HG03280 (cell line): ENCODE data around the gene RPS15.

Experiments
- ATAC-seq: cut with Tn5 transposase; IDR thresholded peaks from one replicate; pipeline ENCODE4 v1.9.1; 2021; ENCODE audit warnings: mild to moderate bottlenecking, moderate library complexity; ENCODE audit not compliant: unreplicated experiment

RPS15 gene

DNA sequence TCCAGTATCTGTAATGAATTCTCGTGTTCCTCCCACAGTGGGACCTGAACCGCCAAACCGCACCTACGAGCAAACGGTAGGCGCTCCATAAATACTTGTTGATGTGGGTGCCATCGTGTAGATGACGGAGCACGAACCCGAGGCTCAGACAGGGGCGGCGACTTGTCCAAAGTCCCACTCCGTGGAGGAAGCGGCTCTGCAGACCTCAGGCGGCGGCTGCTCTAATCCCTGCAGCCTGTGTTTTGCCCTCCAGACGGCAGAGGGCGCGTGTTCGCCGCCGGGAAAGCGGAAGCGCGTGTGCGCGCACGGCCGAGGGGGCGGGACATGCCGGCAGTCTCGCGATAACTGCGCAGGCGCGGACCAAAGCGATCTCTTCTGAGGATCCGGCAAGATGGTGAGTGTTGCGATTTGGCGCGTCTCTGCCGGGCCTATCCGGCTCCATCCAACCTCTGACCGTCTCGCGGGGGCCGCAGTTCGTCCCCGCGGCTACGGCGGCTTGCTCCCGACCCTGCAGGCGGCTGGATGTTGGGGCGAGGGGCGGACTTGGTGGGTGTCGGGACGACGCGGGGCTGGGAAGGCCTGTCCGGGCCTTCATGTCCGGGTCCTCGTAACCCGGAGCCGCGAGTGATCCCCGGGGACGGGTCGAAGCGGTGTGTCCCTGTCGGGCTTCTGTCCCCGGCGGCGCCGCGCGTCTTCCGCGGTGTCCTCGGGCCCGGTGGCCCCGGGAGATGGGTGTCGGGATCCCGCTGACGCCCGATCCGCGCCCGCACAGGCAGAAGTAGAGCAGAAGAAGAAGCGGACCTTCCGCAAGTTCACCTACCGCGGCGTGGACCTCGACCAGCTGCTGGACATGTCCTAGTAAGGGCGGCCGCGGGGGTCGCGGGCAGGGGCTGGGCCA is at the start of gene RPS15:
Gene RPS15, plus strand, starts transcription at position 362 of the 898 bp plus-strand sequence. Its CDS starts 30 bp downstream, at position 392.
- ATAC-seq: peak; percentile 77

- no peak for ATAC-seq
These were observed 49.6 kb upstream of the RPS15 start for GRCh38 chr19:1388637-1389026.

DNA sequence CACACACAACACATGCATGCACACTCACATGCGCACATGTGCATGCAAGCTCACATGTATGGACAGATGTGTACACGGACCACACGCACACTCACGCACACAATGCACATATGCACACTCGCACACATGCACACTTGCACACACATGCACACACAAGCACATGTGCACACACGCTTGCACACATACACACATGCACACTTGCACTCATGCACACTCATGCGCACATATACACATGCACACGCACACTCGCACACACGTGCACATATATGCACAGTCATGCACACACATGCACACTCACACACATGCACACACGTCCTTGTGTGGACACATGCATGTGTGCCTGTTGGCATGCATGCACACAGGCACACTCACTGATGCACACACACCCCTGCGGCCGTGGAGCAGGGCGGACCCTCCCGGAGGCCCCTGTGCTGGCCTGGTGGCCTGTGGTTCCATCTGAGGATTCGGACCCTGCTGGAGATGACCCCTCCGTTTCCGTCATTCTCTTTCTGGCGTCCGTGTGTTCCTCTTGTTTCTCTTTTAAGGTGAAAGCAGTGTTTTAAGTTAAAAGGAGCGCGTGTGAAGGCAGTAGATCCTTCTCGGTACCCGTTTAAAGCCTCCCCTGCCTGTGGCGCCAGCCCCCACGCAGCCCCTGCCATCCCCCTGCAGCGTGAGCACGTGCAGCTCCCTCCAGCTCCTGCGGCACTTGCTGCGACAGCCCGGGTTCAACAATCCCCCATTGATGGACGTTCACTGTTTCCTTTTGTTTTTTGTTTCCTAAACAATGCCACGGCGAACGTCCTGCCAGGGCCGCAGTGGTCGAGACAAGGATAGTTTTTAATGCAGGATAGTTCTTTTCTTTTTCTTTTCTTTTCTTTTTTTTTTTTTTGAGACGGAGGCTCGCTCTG is 48.9 kb upstream of the RPS15 start:
- ATAC-seq: no peak

DNA sequence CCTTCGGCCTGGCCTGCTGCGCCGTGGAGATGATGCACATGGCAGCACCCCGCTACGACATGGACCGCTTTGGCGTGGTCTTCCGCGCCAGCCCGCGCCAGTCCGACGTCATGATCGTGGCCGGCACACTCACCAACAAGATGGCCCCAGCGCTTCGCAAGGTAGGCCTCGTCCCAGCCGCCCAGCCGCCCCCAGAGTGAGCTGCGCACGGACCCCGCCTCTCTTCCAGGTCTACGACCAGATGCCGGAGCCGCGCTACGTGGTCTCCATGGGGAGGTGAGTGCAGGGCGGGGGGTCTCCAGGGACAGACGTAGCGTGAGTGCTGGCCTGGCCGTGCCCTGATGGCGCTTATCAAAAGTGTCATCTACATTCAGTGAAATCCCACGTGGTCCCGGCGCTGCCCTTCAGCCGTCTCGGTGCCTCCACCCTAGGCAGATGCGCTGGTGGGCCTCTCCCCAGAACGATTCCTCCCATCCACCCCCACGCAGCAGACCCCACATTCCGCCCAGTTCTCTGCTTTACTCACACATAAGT is 47.2 kb upstream of the RPS15 start:
- no peak for ATAC-seq

DNA sequence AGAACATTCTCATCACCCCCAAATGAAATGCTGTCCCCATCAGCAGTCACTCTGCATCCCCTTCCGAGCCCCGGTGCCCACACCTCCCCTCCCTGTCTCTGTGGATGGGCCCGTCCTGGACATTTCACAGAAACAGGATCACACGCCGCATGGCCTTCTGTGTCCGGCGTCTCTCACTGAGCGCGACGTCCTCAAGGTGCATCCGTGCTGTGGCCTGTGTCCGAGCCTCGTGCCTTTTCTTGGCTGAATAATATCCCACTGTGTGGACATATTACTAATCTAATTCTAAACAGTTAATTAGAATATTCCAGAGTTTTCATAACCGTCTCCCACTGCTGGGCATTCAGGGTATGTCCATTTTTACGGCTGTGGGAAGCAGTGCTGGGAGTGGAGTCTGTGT is 45.8 kb upstream of the RPS15 start:
- no peak for ATAC-seq

GRCh38 chr19:1392939-1393530 is 45.2 kb upstream of the RPS15 start:
- ATAC-seq: no peak

- no peak for ATAC-seq
These were observed 44.4 kb upstream of the RPS15 start for GRCh38 chr19:1393841-1394240.

GRCh38 chr19:1394252-1395193 is 43.7 kb upstream of the RPS15 start:
- ATAC-seq: no peak

DNA sequence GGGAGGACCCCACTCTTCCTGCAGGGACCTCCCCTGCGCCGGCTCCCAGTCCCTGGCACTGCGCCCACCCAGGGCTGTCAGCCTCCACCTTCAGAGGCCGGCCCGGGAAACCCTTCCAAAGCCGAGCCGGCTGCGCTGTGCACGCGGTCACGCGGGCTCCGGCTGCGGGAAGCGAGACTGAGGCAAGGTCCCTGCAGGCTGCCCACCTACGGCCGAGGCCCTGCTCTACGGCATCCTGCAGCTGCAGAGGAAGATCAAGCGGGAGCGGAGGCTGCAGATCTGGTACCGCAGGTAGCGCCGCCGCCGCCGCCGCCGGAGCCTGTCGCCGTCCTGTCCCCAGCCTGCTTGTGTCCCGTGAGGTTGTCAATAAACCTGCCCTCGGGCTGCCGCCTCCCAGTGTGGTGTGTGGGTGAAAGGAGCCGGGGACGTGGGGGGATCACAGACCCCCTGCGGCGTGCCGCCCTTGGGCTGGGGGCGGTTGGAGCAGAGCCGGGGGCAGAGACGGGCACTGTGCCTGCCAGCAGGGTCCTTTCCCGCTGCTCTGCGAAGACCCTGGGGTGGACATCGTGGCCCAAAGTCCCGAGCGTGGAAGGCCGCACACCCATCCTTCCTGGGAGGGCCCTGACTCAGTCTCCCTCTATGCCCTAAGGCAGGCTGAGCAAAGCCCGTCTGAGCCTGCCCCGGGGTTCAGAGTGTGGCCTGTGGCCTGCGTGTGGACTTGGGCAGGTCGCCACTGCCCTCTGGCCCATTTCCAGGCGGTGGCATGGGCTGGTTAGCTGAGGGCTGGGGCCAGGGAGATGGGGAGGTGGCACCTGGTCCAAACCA is 42.8 kb upstream of the RPS15 start:
- no peak for ATAC-seq

GRCh38 chr19:1396019-1396767 is 42.0 kb upstream of the RPS15 start:
- no peak for ATAC-seq

DNA sequence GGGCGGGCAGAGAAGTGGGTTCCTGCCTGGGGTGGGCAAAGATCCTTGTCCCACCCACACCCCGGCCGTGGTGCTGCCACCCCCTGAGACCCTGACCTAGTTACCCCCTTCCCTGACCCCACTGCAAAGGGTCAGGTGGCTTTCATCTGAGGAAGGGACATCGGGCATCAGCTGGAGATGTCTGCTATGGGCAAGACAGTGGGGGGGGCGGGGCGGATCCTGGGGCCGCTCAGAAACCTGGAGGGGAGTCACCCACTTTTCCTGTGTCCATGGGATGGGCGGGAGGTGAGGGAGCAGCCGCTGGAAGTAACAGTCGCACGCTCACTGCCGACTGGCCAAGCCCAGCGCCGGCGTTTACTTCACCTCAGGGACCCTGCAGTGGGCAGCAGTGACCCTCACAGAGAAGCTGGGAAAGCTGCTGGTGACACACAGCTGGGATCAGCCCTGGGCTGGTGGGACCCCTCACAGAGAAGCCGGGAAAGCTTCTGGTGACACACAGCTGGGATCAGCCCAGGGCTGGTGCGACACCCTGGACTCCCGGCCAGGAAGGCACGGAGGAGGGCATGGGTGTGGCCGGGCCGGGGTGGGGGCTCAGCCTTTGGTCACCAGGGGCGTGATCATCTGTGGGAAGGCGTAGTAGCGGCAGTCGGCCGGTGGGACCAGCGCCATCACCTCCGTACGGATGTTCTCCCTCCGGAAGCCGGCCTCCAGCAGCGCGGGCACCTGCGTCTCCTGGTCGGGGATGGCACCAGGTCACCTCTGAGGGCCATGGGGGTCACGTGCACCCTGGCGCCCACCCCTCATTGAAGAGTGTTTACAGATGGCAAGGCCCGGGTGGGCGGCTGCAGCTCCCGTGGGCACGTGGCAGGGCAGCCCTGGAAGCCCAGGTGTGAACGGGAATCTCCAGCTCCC is 41.2 kb upstream of the RPS15 start:
- ATAC-seq: no peak

DNA sequence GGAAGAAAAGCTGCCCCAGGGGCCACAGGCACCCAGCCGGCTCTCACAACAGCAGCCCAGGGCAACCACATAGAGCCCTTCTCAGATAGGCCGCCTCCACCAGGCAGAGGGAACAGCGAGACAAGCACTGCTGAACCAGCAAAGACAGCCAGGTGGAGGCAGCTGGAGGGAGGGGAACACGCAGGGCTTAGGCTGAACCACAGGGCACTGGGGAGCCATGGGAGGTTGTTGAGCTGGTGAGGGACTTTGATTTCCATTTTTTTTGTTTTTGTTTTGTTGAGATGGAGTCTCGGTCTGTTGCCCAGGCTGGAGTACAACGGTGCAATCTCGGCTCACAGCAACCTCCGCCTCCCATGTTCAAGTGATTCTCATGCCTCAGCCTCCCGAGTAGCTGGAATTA is 40.4 kb upstream of the RPS15 start:
- no peak for ATAC-seq

GRCh38 chr19:1399079-1399478 is 39.1 kb upstream of the RPS15 start:
- no peak for ATAC-seq

DNA sequence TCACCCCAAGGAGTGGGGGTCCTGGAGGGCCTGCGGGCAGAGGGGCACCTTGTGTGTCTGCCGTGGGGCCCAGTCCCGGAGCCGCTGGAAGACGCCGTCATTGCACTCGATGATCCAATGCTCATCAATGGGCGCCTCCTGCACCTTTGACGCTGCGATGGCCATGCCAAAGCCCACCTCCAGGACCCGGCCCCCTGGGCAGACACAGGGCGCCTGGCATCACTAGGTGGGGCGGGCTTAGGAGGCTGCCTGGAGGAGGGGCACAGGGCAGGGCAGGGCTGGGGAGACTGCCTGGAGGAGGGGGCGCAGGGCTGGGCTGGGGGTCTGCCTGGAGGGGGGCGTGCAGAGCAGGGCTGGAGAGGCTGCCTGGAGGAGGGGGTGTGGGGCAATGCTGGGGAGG is 38.5 kb upstream of the RPS15 start:
- no peak for ATAC-seq

- ATAC-seq: no peak
These were observed 37.7 kb upstream of the RPS15 start for GRCh38 chr19:1400281-1401137.

DNA sequence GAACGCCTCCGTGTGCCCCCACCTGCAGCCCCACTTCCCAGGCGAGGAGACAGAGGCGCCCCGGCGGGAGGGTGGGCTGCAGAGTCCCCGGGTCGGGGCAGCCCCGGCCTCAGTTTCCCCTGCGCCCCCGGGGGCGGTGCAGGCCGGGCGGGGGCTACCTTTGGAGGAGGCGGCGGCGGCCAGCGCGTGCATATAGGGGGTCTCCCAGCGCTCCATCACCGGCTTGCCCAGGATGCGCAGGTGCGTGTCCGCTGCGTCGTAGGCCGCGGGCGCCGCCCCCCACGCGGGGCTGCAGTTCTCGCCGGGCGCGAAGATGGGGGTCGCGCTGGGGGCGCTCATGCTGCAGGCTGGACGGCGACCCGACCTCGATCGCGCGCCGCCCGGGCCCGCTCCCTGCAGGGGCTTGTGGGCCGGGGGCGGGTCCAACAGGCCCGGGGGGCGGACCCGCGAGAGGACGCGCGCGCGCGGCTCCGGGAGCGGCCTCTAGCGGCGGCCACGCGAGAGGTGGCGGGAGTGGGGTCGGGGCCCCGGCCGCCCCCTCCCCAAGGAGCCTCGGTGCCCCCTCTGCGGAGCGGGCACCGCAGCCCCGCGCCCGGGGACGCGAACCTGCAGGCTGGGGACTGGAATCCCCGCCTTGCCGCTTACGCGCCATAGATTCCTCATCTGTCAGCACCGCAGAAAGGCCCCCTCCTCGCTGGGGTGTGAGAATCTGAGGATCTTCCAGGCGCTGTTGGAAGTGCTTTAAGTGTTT is 36.9 kb upstream of the RPS15 start, which contains the start of gene GAMT:
Gene GAMT, minus strand, starts transcription at position 405 of the 751 bp plus-strand sequence. Its CDS starts 66 bp downstream, at position 339.
- no peak for ATAC-seq
